Measurements from ENCODE around the gene FKBP6. TPM values are rescaled to one million over a fixed set of nuclear protein-coding genes. Genes with fewer than 3 reads are reported as not detected.
"Not testable (repeated sequence)": the region's sequence is repeated elsewhere in the genome, so short reads cannot be mapped to it uniquely, and the experiment has no call there.

The FKBP6 gene
- total RNA-seq, 1 experiment from 2014 or later: not detected

GRCh38 chr7:73324081-73324845 is 3.7 kb upstream of the FKBP6 start:
- DNase-seq (ENCODE audit: low read depth): peak; percentile 59

GRCh38 chr7:73325424-73325823 is 2.5 kb upstream of the FKBP6 start:
- not testable (repeated sequence) for DNase-seq (ENCODE audit: low read depth)

GRCh38 chr7:73327449-73327848 is 512 bp upstream of the FKBP6 start:
- DNase-seq (ENCODE audit: low read depth): not testable (repeated sequence)

- DNase-seq (ENCODE audit: low read depth): no peak
Observed at GRCh38 chr7:73328696-73329095, 735 bp downstream of the FKBP6 start.

GRCh38 chr7:73329861-73330581 is 2.1 kb downstream of the FKBP6 start:
- no peak for DNase-seq (ENCODE audit: low read depth)

- DNase-seq (ENCODE audit: low read depth): no peak
Observed at GRCh38 chr7:73330772-73331171, 2.8 kb downstream of the FKBP6 start.

GRCh38 chr7:73332447-73332846 is 4.5 kb downstream of the FKBP6 start:
- no peak for DNase-seq (ENCODE audit: low read depth)

GRCh38 chr7:73338321-73338720 is 10.4 kb downstream of the FKBP6 start:
- peak; percentile 52 for DNase-seq (ENCODE audit: low read depth)

- no peak for DNase-seq (ENCODE audit: low read depth)
Observed at GRCh38 chr7:73340514-73340913, 12.6 kb downstream of the FKBP6 start.

GRCh38 chr7:73341877-73342276 is 13.9 kb downstream of the FKBP6 start:
- DNase-seq (ENCODE audit: low read depth): peak; percentile 87

GRCh38 chr7:73342645-73343044 is 14.7 kb downstream of the FKBP6 start:
- DNase-seq (ENCODE audit: low read depth): peak; percentile 83

GRCh38 chr7:73343671-73344380 is 15.9 kb downstream of the FKBP6 start:
- no peak for DNase-seq (ENCODE audit: low read depth)

GRCh38 chr7:73345538-73345937 is 17.6 kb downstream of the FKBP6 start:
- no peak for DNase-seq (ENCODE audit: low read depth)

GRCh38 chr7:73345951-73346350 is 18.0 kb downstream of the FKBP6 start:
- no peak for DNase-seq (ENCODE audit: low read depth)

GRCh38 chr7:73349763-73350162 is 21.8 kb downstream of the FKBP6 start:
- no peak for DNase-seq (ENCODE audit: low read depth)

- DNase-seq (ENCODE audit: low read depth): no peak
Observed at GRCh38 chr7:73350306-73351068, 22.5 kb downstream of the FKBP6 start.

GRCh38 chr7:73351447-73352167 is 23.6 kb downstream of the FKBP6 start:
- no peak for DNase-seq (ENCODE audit: low read depth)

GRCh38 chr7:73352784-73353183 is 24.8 kb downstream of the FKBP6 start:
- no peak for DNase-seq (ENCODE audit: low read depth)

- DNase-seq (ENCODE audit: low read depth): peak; percentile 55
Observed at GRCh38 chr7:73353243-73353642, 25.3 kb downstream of the FKBP6 start.

- DNase-seq (ENCODE audit: low read depth): no peak
Observed at GRCh38 chr7:73354196-73354595, 26.2 kb downstream of the FKBP6 start.

- DNase-seq (ENCODE audit: low read depth): no peak
Observed at GRCh38 chr7:73354821-73355220, 26.9 kb downstream of the FKBP6 start.
